HUDEP-2 (cell line): ENCODE data around the gene SERTAD3.

Experiments used
- DNase-seq, 76 experiments: peaks; one replicate each; lab custom pipeline; 2025; ENCODE audit not compliant: unreplicated experiment in 76 of 76; lab: John Stamatoyannopoulos, UW

Gene SERTAD3, protein sequence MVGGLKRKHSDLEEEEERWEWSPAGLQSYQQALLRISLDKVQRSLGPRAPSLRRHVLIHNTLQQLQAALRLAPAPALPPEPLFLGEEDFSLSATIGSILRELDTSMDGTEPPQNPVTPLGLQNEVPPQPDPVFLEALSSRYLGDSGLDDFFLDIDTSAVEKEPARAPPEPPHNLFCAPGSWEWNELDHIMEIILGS

DNA sequence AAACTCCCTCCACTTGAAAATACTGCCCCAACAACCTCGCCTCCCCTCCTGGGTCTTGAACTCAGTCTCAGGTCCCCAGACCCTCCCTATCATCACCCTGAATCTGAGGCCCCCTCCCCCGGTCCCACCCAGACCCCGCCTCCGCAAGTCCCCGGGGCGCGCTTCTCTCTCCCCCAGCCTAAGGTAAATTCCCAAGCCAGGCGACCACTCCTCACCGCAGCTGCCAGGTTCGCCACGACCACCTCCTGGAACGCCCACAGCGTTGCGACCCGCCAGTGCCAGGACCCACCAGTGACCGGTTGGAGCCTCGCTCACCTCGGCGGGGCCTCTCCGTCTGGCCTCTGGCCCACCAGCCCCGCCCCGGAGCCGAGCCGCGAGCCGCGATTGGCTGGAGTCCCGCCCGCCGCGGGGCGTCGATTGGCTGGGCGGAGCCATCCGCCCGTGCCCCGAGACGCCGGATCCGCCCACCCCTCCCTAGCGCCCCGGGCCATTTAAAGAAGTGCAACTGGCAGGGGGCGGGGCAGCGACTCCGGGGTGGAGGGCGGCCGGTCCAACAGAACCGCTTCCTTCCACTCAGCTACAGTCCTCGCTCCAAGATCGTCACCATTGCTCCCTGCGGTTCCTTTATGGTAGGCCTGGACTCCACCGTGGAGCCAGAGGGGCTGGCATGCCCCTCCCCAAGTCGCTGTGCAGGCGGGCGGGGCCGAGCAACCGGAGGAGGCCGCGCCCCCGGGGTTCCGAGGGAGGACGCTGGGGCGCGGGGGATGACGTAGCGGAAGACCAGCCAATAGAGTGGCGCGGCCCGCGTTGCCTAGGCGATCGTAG lies at the start of gene SERTAD3:
SERTAD3 (minus strand) TSS at position 336 of the 825 bp plus-strand sequence. CDS start 2,255 bp downstream, outside the sequence.
- DNase-seq: peak; percentile 57 to 100 (median 97)

DNA sequence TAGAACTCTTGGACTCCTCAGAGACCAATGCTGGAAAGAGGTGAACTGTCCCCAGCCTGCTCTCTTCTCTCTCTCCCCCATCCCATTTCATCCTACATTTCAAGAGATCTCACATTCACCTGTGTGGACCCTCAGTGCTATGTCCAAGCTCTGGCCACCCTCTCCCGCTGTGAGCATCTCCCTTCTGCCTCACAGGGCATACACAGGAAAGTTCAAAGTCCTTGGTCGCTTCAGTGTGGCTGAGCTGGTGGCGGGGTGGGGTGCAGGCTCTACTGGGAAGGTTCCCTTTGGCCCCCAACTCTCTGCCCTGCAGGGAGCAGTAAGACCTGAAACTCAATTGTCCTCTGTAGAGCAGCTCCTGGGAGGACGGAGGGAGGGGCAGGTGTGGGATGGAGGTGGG lies 49.6 kb upstream of the SERTAD3 start:
- DNase-seq: no peak

DNA sequence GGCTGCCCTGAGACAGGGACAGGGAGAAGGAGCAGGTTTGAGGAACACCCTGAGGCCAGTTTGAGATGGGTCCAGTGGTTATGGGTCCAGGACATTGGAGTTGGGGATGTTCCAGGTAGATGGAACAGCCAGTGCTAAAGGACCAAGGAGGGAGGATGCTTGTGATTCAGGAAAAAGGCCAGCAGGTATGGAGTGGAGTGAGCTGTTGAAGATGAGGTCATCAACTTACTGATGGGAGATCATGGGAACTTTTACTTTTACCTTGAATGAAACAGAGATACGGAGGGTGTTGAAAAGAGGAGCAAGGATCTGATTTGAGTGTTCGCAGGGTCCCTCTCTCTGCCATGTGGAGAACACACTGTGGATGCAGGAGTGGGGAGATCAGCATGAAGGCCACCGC lies 48.1 kb upstream of the SERTAD3 start:
- DNase-seq: no peak

DNA sequence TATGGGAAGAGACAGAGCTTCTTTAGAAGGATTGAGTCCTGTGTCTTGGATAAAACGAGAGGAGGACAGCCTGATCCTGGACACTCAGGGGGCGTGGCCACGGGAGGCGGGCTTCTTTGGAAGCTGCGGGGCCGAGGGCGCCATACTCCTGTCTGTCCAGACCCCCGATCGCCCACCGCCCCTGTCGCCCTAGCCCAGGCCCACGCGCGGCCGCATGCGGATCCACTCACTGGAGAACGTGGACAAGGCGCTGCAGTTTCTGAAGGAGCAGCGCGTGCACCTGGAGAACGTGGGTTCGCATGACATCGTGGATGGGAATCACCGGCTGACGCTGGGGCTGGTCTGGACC lies 45.7 kb upstream of the SERTAD3 start:
- DNase-seq: no peak

DNA sequence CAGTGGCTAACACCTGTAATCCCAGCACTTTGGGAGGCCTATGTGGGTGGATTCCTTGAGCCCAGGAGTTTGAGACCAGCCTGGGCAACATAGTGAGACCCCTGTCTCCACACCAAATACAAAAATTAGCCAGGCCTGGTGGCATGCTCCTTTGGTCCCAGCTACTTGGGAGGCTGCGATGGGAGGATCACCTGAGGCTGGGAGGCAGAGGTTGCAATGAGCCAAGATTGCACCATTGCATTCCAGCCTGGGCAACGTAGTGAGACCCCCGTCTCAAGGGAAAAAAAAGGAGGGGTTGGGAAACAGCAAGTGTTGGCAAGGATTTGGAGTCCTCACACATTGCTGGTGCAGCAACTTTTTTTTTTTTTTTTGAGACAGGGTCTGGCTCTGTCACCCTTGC lies 41.9 kb upstream of the SERTAD3 start:
- DNase-seq: no peak

DNA sequence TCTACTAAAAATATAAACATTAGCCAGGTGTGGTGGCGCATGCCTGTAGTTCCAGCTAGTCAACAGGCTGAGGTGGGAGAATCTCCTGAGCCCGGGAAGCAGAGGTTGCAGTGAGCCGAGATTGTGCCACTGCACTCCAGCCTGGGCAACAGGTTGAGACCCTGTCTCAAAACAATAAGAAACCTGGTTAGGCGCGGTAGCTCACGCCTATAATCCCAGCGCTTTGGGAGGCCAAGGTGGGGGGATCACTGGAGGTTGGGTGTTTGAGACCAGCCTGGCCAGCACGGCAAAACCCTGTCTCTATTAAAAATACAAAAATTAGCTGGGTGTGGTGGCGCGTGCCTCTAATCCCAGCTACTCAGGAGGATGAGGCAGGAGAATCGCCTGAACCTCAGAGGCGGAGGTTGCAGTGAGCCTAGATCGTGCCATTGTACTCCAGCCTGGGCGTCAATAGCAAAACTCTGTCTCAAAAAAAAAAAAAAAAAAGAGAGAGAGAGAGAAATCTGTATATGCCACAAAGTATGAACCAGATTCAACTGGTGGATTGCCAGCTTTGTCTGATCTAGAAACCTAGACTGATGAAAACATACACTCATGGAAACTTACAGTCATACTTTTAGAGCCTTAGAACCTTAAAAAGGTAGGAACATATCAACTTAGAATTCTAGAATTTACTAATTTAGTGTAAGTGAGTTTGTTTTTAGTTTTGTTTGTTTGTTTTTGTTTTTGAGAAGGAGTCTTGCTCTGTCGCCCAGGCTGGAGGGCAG lies 31.9 kb upstream of the SERTAD3 start:
- peak in 1 of 76 experiments; percentile 15 for DNase-seq

DNA sequence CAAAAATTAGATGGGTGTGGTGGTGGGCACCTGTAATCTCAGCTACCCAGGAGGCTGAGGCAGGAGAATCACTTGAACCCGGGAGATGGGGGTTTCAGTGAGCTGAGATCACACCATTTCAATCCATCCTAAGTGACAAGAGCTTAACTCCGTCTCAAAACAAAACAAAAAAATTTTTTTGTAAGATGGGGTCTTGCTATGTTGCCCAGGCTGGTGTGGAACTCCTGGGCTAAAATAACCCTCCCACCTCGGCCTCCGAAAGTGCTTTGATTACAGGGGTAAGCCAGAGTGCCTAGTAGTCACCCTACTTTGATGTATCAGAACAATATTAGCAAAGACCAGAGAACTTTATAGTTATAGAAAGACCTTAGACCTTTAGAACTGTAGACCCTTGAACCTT lies 30.6 kb upstream of the SERTAD3 start:
- no peak for DNase-seq

DNA sequence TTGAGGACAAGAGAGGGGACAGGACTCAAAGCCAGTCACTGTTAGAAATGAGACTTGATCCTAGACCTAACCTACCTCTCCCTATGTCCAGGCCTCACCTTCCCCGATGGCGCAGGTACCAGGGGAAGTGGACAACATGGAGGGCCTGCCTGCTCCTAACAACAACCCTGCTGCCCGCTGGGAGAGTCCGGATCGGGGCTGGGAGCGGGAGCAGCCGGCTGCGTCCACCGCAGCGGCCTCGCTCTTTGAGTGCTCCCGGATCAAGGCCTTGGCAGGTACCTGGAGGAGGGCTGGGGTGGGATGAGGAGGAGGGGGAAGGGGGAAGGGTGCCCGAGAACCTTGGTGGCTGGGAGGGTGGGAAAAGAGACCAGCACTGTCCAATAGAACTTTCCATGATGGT lies 28.4 kb upstream of the SERTAD3 start:
- no peak for DNase-seq

DNA sequence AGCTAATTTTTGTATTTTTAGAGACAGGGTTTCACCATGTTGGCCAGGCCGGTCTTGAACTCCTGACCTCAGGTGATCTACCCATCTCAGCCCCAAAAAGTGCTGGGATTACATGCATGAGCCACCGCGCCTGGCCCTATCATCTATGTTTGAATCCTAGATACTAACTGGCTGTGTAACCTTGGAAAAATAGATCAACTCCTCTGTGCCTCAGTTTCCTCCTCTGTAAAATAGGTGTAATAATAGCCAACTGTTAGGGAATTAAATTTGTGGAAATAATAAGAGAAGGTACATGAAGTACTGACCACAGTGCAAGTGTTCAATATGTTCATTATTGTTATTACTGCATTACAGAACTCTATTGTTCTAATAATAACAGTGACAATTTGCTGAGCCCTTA lies 27.0 kb upstream of the SERTAD3 start:
- no peak for DNase-seq

DNA sequence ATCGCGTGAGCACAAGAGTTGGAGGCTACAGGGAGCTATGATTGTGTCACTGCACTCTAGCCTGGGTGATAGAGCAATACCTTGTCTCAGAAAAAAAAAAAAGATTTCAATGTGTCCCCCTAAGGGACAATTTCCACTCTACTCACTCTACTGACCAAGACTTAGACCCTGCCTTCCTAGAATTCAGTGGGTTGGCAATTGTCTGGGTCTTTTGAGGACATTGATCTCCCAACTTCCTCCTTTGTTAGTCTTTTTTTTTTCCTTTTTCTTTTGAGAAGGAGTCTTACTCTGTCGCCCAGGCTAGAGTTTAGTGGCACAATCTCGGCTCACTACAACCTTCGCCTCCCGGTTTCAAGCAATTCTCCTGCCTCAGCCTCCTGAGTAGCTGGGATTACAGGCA lies 24.9 kb upstream of the SERTAD3 start:
- no peak for DNase-seq

DNA sequence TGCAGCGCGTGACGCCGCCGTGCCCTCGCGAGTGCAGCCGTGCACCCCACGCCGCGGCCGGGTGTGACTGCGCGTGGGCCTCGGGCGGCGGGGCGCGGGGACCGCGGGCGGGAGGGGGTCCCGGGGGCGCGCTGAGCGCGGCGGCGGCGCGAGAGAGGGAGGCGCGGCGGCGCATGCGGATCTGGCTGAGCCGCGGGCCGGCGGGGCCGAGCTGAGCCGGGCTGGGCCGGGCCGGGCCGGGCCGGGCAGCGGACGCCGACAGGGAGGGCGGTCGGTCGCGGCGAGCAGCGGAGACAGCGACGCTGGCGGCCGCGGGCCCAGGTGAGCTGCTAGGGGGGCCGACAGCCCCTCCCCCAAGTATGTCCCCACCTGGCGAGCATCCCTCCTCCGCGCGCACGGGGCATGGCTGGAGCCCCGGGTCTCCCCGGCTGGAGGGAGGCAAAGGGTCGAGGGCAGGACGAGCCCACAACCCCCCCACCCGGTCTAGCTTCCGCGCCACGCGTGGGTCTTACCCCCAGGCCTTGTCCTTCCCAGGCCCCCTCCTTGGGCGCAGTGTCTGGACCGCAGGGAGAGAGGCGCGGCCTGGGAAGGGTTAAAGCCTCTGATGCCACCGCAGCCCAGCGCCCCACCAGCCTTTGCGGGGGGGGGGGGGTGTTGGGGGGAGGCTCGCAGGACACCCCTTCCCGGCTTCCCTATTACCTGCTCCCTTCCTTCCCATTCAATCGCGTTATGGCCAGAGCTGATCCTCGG lies 23.0 kb upstream of the SERTAD3 start, which contains the start of gene SPTBN4:
SPTBN4 (plus strand) TSS at position 17 of the 750 bp plus-strand sequence. CDS start 5,621 bp downstream, outside the sequence.
- DNase-seq: no peak

DNA sequence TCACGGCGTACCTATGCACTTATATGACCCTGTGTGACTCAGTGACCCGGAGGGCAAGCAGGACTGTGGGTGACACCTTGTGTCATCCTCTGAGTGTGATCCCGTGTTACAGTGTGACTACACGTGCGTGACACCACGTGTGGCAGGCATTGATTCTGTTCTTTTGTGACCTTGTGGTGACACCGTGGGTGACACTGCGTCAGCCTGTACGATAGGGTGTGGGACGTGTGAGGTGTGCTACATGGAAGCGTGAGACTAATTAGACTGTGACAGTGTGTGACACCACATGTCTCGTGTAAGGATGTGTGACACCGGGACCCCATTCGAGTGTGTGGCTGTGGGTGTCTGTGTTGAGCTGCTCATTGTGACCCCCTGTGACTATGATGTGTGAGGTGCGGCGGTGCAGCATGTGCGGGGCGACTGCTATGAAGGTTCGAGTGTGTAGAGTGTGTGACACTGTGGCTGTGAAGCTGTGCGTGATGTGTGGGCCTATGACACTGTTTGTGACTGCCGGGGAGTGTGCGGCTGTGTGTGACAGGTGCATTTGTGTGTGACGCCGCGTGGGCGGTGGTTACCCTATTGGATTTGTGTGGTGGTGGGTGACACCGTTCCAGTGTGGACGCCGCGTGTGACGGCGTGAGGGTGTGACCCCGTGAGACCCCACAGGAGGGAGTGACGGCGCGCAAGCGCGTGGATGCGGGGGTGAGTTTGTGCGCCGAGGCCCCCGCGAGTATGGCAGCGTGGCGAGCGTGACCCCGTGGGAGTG lies 22.3 kb upstream of the SERTAD3 start:
- peak in 16 of 76 experiments; percentile 53 to 91 (median 66) for DNase-seq

DNA sequence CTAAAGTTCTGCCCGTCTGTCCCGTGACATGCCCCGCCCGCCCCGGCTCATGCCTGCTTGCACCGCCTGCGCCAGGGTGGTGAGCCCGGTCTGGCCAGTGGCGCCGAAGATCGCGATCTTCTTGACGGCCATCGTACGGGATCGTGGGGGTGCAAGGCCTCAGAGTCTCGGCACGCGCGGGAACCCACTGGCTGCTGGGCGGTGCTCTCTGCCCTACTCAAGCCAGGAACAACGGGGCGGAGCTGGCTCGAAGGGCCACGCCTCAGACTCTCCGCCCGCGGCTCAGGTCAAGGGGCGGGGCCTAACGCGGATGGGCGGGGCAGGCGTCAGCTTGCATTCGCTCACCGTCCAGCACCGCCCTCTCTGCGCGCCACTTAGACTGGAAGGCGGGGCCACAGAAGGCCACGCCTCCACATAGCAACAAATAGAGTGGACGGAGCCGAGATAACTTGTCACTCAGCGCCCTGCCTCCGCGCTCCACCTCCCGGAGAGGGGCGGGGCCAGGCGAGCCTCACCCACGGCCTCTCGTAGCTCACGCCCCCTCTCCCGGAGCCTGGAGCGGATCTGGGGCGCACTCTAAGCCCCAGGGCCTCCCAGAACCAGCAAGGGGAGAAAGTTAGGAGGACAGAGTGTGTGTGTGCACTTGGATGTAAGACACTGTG lies 21.6 kb upstream of the SERTAD3 start, which contains the start of gene BLVRB:
BLVRB (minus strand) TSS at position 189 of the 662 bp plus-strand sequence; CDS start at position 132, 57 bp downstream.
- peak; percentile 90 to 100 (median 100) for DNase-seq

DNA sequence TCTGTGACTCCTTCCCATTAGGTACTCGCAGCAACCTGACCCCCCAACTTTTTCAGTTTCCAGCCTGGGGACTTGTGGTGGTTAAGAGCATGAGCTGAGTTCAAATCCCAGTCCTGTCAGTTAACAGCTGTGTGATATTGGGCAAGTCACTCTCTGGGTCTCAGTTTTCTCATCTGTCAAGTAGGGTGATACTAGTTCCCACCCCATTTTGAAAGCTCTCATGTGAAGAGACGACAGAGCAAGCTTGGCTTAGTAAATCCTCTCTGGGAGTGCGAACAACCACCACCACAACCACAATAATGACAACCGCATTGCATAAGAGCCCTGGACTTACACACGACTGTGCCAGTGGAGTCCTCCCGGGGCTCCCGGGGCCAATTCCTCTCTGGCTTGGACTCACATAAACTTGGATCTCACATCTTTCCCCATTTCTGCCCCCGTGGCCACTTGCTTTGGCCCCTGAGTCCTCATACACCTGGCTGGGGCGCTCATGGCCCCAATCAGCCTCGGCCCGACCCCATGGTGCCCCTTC lies 21.0 kb upstream of the SERTAD3 start:
- DNase-seq: peak in 37 of 76 experiments; percentile 42 to 97 (median 81)

DNA sequence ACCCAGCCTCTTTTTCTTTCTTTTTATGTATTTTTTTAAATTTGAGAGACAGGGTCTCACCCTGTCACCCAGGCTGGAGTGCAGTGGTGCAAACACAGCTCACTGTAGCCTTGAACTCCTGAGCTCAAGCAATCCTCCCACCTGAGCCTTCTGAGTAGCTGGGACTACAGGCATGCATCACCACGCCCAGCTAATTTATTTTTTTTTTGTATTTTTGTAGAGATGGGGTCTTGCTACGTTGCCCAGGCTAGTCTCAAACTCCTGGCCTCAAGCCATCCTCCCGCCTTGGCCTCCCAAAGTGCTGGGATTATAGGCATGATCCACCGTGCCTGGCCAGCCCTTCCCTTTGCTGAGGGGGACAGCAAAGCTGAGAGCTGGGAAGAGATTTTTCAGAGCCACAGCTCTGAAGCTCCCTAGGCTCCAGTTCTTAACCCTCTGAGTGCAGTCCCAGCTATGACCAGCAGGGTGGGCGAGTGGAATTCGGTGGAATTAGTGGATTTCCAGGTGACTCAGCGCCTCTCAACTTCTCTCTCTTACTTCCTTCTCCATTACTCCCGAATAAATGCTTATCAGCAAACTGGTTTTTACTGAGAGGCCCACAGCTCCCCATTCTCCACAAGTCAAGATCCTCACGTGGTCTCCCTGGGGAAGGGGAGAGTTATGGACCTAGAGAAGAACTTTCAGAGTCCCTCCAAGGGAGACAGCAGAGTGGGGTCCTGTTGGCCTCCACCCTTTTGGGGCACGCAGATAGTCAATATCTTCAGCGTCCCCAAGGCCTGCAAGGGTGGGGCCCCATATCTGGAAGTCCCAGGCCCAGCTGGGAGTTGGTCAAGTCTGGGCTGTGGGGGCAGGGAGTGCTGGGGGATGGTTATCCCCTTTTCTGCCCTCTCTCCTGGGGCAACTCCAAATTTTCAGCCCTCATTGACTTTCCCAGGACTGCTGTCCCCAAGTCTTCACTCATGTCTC lies 20.2 kb upstream of the SERTAD3 start:
- peak in 75 of 76 experiments; percentile 86 to 99 (median 95) for DNase-seq

DNA sequence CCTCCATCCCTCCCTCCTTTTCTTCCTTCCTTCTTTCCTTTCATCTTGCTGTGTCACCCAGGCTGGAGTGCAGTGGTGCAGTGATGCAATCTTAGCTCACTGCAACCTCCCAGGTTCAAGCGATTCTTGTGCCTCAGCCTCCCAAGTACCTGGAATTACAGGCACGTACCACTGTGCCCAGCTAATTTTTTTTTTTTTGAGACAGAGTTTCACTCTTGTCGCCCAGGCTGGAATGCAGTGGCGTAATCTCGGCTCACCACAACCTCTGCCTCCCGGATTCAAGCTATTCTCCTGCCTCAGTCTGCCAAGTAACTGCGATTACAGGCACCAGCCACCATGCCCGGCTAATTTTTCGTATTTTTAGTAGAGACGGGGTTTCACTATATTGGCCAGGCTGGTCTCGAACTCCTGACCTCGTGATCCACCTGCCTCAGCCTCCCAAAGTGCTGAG lies 19.5 kb upstream of the SERTAD3 start:
- peak in 16 of 76 experiments; percentile 15 to 69 (median 48) for DNase-seq

DNA sequence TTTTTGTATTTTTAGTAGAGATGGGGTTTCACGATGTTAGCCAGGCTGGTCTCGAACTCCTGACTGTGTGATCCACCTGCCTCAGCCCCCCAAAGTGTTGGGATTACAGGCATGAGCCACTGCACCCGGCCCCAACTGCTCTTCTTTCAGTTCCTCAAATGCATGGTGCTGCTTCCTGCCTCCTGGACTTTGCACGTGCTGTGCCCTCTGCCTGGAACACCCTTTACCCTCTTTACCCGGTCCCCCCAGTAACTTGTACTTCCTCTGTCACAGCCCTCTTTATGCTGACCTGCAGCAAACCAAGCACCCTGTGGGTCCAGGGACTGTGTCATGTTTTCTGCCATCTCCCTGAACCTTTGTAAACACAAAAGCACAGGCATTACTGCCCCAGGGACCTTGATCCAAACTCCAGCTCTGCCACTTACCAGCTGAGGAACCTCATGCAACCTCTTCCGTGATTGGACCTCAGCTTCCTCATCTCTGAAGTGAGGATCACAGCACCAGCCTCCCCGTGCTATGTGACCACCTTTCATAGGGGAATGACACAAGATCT lies 17.6 kb upstream of the SERTAD3 start:
- no peak for DNase-seq
